Fibroblast of lung (primary cell): ENCODE results near the gene MAPK8IP1. TPM values are rescaled to one million over a fixed set of nuclear protein-coding genes. Genes with fewer than 3 reads are reported as not detected.
A peak's percentile ranks its signal among the peaks of the same experiment; 100 is the strongest.

Experiments
- DNase-seq, 2 donors: peaks; one replicate each; pipeline versions ENCODE4 v3.0.0 to v3.0.0-alpha.2; 2010; ENCODE audit warnings: low read depth in 2 of 2
- H2AFZ ChIP-seq: 2 replicates; pipeline ENCODE4 v1.5.1; 2012; ENCODE audit warnings: low read length, control low read depth, inconsistent platforms
- H3K27ac ChIP-seq: 2 replicates; pipeline ENCODE4 v1.5.1; 2011; ENCODE audit warnings: low read length, control low read depth; ENCODE audit not compliant: insufficient read depth
- H3K27me3 ChIP-seq: 2 replicates; pipeline ENCODE4 v1.5.1; 2011; ENCODE audit warnings: mild to moderate bottlenecking, low read length; ENCODE audit not compliant: control insufficient read depth, insufficient read depth
- H3K36me3 ChIP-seq: 2 replicates; pipeline ENCODE4 v1.5.1; 2011; ENCODE audit warnings: low read length; ENCODE audit not compliant: control insufficient read depth, insufficient read depth
- H3K4me1 ChIP-seq: 2 replicates; pipeline ENCODE4 v1.5.1; 2011; ENCODE audit warnings: low read length; ENCODE audit not compliant: control insufficient read depth, insufficient read depth; ENCODE audit errors: extremely low read depth
- H3K4me2 ChIP-seq: 2 replicates; pipeline ENCODE4 v1.5.1; 2011; ENCODE audit warnings: low read length, control low read depth; ENCODE audit not compliant: insufficient read depth; ENCODE audit errors: extremely low read depth
- H3K4me3 ChIP-seq, 4 experiments: fragments of 200-600 bp in 1 of 4; sonication (generic) in 1 of 4; replicated peaks in 1 of 4; 2 replicates each; pipeline ENCODE4 v1.5.1; 2011 to 2016; ENCODE audit warnings: low read length in 4 of 4, low read depth in 3 of 4, mild to moderate bottlenecking in 3 of 4, control low read depth in 2 of 4, inconsistent platforms in 1 of 4, mixed read lengths in 1 of 4; ENCODE audit not compliant: insufficient read depth in 1 of 4; ENCODE audit errors: control extremely low read depth in 1 of 4
- H3K79me2 ChIP-seq: 2 replicates; pipeline ENCODE4 v1.5.1; 2012; ENCODE audit warnings: mild to moderate bottlenecking, low read length, inconsistent platforms; ENCODE audit not compliant: control insufficient read depth, insufficient read depth
- H3K9ac ChIP-seq: 2 replicates; pipeline ENCODE4 v1.5.1; 2011; ENCODE audit warnings: mild to moderate bottlenecking, low read length, control low read depth; ENCODE audit not compliant: insufficient read depth
- H3K9me3 ChIP-seq: 2 replicates; pipeline ENCODE4 v1.5.1; 2012; ENCODE audit warnings: low read depth, low read length; ENCODE audit not compliant: control insufficient read depth, insufficient read depth
- H4K20me1 ChIP-seq: 2 replicates; pipeline ENCODE4 v1.5.1; 2011; ENCODE audit warnings: low read length; ENCODE audit not compliant: control insufficient read depth, insufficient read depth; ENCODE audit errors: extremely low read depth
- CTCF ChIP-seq, 2 donors: IDR thresholded peaks in 1 of 2; conservative IDR thresholded peaks in 1 of 2; 1 replicate in 1 of 2; 2 replicates in 1 of 2; pipeline ENCODE4 v1.5.1; 2011 to 2012; ENCODE audit warnings: low read length in 2 of 2, control low read depth in 1 of 2, inconsistent platforms in 1 of 2, low read depth in 1 of 2, mild to moderate bottlenecking in 1 of 2
- EZH2 ChIP-seq: IDR thresholded peaks from 2 replicates; pipeline ENCODE4 v1.5.1; 2012; ENCODE audit warnings: low read length, control low read depth, mild to moderate bottlenecking; ENCODE audit errors: missing control alignments
- polyA plus RNA-seq, 2 donors: library from polyadenylated mRNA; depleted of rRNA in 1 of 2; stranded (reverse) in 1 of 2; unstranded in 1 of 2; fragments of >200 nt; gene quantifications; 2 replicates each; pipeline ENCODE4 v1.2.1, GENCODE V29; 2011 to 2012; ENCODE audit warnings: missing spikeins in 1 of 2
- total RNA-seq: library from RNA; depleted of rRNA; stranded (reverse); fragments of >200 nt; gene quantifications from 2 replicates; pipeline ENCODE4 v1.2.1, GENCODE V29; 2014

The MAPK8IP1 gene
- total and polyA plus RNA-seq, 2 donors (not counting 1 experiment from before 2014, with no cell fraction given) = 3.8 to 6.6 TPM

DNA sequence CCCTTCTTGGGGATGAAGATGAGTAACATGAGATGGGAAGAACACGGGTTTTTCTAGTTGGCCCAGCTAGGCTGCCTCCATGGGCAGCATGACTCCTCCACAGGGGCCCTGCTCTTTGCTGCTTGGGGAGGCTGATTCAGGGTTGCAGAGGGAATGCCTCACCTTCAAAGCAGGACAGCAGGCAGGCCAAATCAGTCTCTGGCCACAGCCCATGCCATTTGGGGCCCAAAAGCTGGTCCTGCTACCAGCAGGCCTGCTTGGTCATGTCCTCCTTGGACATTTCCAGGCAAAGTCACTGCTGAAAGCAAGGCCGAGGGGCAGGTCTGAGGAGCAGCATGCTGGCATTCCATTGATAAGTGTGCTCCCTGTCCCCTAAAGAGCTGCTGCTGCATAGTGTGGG is 13.8 kb upstream of the MAPK8IP1 start:
- Histone ChIP-seq H3K9ac (no peak overlapping the region), H3K36me3 (peaks cover 24% of the 10 kb centered on the region)
- TF ChIP-seq EZH2 (no peak), CTCF (conservative IDR thresholded peaks at IDR 0.05 in 1 of 2, IDR thresholded peaks at IDR 0.05 in 1 of 2; ENCODE audit: low read depth in 1 of 2, low read length in 2 of 2) (no peak)

DNA sequence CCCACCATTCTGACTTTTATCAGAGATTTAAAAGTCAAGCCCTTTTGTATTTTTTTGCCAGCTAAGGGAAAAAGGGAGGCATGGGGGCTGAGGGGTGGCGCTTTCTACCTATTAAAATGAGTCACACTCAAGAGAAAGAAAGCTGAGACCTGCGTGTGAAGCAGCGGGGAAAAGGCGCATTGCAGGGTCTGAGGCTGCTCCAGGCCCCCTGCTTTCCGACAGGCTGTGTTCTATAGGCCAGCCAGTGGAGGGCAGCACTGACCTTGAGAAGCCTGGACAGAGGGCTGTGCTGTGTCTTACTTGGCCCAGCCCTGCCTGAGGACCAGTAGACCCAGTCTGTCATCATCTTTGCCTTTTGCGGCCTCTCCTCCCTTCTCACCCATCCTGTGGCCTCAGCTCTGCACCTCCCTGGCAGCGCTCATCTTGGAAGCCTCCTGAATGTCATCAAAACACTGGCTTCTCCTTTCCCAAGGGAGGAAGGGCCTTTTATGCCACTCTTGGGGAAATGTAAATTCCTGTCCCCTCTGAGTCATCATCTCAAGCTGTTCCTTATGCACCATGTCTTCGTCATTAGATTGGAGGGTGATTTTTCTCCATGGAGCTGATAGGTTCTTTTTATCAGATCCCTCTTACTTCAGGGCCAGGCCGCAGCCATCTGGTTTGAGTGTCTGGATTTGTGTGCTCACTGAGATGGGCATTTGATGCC is 12.6 kb upstream of the MAPK8IP1 start:
- no peak overlapping the region for H3K4me2 ChIP-seq
- H4K20me1 ChIP-seq = peaks cover 2% of the 10 kb centered on the region
- no peak overlapping the region for H3K4me3 ChIP-seq
- peak overlapping the region; percentile 59 for H3K27ac ChIP-seq
- DNase-seq = peak; percentile 86 to 95
- H2AFZ ChIP-seq = no peak overlapping the region
- TF ChIP-seq EZH2 = no peak
- peak; percentile 79 to 87 for TF ChIP-seq CTCF (conservative IDR thresholded peaks at IDR 0.05 in 1 of 2, IDR thresholded peaks at IDR 0.05 in 1 of 2; ENCODE audit: low read depth in 1 of 2, low read length in 2 of 2)
- H3K9ac ChIP-seq = no peak overlapping the region
- no peaks in the 10 kb centered on the region for H3K27me3 ChIP-seq
- no peaks in the 10 kb centered on the region for H3K79me2 ChIP-seq
- peaks cover 22% of the 10 kb centered on the region for H3K36me3 ChIP-seq
- no peaks in the 10 kb centered on the region for H3K9me3 ChIP-seq
- peaks cover 10% of the 10 kb centered on the region for H3K4me1 ChIP-seq

More for the DNA sequence above, 13.8 kb upstream of the MAPK8IP1 start:
- peaks cover 10% of the 10 kb centered on the region for H3K4me1 ChIP-seq
- H2AFZ ChIP-seq = no peak overlapping the region
- H3K27ac ChIP-seq = no peak overlapping the region
- no peak overlapping the region for H3K4me2 ChIP-seq
- H3K4me3 ChIP-seq = no peak overlapping the region
- no peaks in the 10 kb centered on the region for H3K27me3 ChIP-seq
- H4K20me1 ChIP-seq = peaks cover 2% of the 10 kb centered on the region
- no peaks in the 10 kb centered on the region for H3K79me2 ChIP-seq
- DNase-seq = no peak
- no peaks in the 10 kb centered on the region for H3K9me3 ChIP-seq

GRCh38 chr11:45876401-45876800 is 9.1 kb upstream of the MAPK8IP1 start:
- TF ChIP-seq EZH2 (no peak), CTCF (conservative IDR thresholded peaks at IDR 0.05 in 1 of 2, IDR thresholded peaks at IDR 0.05 in 1 of 2; ENCODE audit: low read depth in 1 of 2, low read length in 2 of 2) (no peak)
- peaks cover 9% of the 10 kb centered on the region for H3K36me3 ChIP-seq
- H4K20me1 ChIP-seq = peaks cover 2% of the 10 kb centered on the region

More at GRCh38 chr11:45876401-45876800, 9.1 kb upstream of the MAPK8IP1 start:
- Histone ChIP-seq H3K9me3 (no peaks in the 10 kb centered on the region), H3K9ac (no peak overlapping the region), H3K4me1 (peaks cover 10% of the 10 kb centered on the region), H3K27me3 (no peaks in the 10 kb centered on the region), H3K27ac (no peak overlapping the region), H3K79me2 (no peaks in the 10 kb centered on the region), H3K4me3 (no peak overlapping the region), H3K4me2 (no peak overlapping the region), H2AFZ (no peak overlapping the region)
- DNase-seq = no peak
